ENCODE measurements around the gene MVB12B.

DNA sequence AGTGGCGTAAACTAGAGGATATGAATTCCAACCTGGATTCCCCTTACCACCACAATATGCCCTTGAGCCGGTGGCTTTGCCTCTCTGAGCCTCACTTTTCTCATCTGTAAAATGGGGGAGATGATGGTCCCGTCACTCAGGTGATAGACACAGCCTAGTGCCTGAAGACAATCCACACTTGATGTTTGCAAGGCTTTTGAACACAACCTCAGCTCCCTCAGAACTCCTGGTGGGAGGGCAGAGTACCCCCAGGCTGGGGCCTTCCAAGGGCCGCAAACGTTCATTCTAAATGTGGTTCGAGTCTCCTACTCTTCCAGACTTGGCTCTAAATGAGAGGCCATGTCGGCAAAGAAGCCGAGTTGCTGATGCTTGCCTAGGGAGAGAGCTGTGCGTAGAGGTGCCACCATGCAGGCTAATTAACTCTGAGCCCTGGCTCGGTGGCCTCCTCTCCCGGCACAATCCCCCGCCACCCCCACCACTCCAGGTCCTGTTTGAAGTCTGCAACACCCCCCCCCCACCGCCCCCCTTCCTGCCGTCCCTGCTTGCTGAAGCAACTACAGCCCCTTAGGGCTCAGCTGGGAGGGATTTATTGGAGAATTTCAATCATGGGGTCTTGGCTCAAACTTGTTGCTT, 189.4 kb downstream of the MVB12B start:
- TF ChIP-seq, protein P1, sequence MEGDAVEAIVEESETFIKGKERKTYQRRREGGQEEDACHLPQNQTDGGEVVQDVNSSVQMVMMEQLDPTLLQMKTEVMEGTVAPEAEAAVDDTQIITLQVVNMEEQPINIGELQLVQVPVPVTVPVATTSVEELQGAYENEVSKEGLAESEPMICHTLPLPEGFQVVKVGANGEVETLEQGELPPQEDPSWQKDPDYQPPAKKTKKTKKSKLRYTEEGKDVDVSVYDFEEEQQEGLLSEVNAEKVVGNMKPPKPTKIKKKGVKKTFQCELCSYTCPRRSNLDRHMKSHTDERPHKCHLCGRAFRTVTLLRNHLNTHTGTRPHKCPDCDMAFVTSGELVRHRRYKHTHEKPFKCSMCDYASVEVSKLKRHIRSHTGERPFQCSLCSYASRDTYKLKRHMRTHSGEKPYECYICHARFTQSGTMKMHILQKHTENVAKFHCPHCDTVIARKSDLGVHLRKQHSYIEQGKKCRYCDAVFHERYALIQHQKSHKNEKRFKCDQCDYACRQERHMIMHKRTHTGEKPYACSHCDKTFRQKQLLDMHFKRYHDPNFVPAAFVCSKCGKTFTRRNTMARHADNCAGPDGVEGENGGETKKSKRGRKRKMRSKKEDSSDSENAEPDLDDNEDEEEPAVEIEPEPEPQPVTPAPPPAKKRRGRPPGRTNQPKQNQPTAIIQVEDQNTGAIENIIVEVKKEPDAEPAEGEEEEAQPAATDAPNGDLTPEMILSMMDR (IDR thresholded peaks at IDR 0.05), result no peak
- TF ChIP-seq, protein P2, sequence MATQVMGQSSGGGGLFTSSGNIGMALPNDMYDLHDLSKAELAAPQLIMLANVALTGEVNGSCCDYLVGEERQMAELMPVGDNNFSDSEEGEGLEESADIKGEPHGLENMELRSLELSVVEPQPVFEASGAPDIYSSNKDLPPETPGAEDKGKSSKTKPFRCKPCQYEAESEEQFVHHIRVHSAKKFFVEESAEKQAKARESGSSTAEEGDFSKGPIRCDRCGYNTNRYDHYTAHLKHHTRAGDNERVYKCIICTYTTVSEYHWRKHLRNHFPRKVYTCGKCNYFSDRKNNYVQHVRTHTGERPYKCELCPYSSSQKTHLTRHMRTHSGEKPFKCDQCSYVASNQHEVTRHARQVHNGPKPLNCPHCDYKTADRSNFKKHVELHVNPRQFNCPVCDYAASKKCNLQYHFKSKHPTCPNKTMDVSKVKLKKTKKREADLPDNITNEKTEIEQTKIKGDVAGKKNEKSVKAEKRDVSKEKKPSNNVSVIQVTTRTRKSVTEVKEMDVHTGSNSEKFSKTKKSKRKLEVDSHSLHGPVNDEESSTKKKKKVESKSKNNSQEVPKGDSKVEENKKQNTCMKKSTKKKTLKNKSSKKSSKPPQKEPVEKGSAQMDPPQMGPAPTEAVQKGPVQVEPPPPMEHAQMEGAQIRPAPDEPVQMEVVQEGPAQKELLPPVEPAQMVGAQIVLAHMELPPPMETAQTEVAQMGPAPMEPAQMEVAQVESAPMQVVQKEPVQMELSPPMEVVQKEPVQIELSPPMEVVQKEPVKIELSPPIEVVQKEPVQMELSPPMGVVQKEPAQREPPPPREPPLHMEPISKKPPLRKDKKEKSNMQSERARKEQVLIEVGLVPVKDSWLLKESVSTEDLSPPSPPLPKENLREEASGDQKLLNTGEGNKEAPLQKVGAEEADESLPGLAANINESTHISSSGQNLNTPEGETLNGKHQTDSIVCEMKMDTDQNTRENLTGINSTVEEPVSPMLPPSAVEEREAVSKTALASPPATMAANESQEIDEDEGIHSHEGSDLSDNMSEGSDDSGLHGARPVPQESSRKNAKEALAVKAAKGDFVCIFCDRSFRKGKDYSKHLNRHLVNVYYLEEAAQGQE (IDR thresholded peaks at IDR 0.05; ENCODE audit: insufficient read depth in 1 of 2, low read depth in 2 of 2, low read length in 1 of 2), result no peak
- TF ChIP-seq SIN3A (IDR thresholded peaks at IDR 0.05; ENCODE audit: borderline replicate concordance, insufficient read depth, low read depth, low read length) (no peak), POLR2AphosphoS5 (IDR thresholded peaks at IDR 0.05; ENCODE audit: low read depth, low read length) (no peak), TCF7L2 (IDR thresholded peaks at IDR 0.05; ENCODE audit: low read depth, low read length) (no peak)
